Endothelial cell (in vitro differentiated cells): ENCODE results near the gene ZC3H12D. TPM values are rescaled to one million over a fixed set of nuclear protein-coding genes. Genes with fewer than 3 reads are reported as not detected.

Experiments
- DNase-seq: peaks from one replicate; pipeline ENCODE4 v3.0.0; 2021; ENCODE audit warnings: low spot score
- H3K27ac Mint-ChIP-seq: one replicate; pipeline ENCODE4 v1.8.0; 2021; ENCODE audit warnings: mixed read lengths, inconsistent platforms; ENCODE audit not compliant: unreplicated experiment
- H3K27me3 Mint-ChIP-seq: one replicate; pipeline ENCODE4 v1.8.0; 2021; ENCODE audit warnings: mild to moderate bottlenecking, moderate library complexity, mixed read lengths, inconsistent platforms; ENCODE audit not compliant: unreplicated experiment
- H3K36me3 Mint-ChIP-seq: one replicate; pipeline ENCODE4 v1.8.0; 2021; ENCODE audit warnings: mild to moderate bottlenecking, low read depth, mixed read lengths, inconsistent platforms; ENCODE audit not compliant: unreplicated experiment
- H3K4me1 Mint-ChIP-seq: one replicate; pipeline ENCODE4 v1.8.0; 2021; ENCODE audit warnings: mild to moderate bottlenecking, mixed read lengths, inconsistent platforms; ENCODE audit not compliant: unreplicated experiment
- H3K4me3 Mint-ChIP-seq: one replicate; pipeline ENCODE4 v1.8.0; 2021; ENCODE audit warnings: mild to moderate bottlenecking, mixed read lengths, inconsistent platforms; ENCODE audit not compliant: unreplicated experiment
- H3K9me3 Mint-ChIP-seq: one replicate; pipeline ENCODE4 v1.8.0; 2021; ENCODE audit warnings: mixed read lengths, inconsistent platforms; ENCODE audit not compliant: unreplicated experiment
- total RNA-seq: library from RNA; stranded (reverse); fragmentation: NEBNext Ultra II Directional; extraction: Animal tissue kit (Norgen Biotek cat#: 25700); gene quantifications from one replicate; pipeline ENCODE4 v1.2.1, GENCODE V29; 2021; ENCODE audit not compliant: unreplicated experiment
- TF ChIP-seq, protein P1 (sequence below): fragments of 200-600 bp; sonication (generic); IDR thresholded peaks from one replicate; pipeline ENCODE4 v1.5.0; 2021; ENCODE audit warnings: antibody characterized with exemption; ENCODE audit not compliant: unreplicated experiment

The ZC3H12D gene
- total RNA-seq, 1 donor from 2014 or later, result 0.72 TPM

DNA sequence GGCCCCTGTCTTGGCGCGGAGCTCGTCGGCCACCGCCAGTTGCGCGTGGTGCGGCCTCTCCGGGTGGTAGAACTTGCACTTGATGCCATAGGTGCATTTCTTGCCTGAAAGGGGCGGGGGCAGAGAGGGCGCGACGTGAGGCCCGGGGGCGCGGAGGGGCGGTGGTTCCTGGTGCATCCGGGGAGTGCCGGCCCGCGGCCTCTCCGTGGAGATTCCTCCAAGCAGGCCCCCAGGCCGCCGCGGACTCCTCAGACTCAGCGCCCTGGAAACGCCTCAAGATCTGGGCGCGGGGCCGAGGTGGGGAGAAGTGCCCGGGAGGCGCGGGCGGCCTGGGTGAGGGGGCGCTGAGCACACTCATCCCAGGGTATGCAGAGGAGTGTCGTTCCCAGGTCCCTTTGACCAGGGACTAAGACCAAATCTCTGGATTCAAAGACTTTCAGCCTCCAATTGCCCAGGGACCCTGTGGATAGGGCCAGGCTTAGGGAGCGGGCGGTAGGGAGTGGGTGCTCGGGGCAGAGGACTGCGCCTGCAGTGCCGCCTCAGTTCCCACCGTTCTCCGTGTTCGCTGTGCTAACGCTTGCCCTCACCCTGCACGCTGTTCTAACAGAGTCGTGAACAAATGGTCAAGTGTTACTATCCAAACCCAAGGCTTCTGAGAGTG lies 33.3 kb downstream of the ZC3H12D start:
- H3K4me1 Mint-ChIP-seq, result no peaks in the 10 kb centered on the region
- DNase-seq, result no peak
- H3K9me3 Mint-ChIP-seq, result no peaks in the 10 kb centered on the region
- peaks cover 5% of the 10 kb centered on the region for H3K36me3 Mint-ChIP-seq
- no peak overlapping the region for H3K4me3 Mint-ChIP-seq
- no peak overlapping the region for H3K27ac Mint-ChIP-seq
- H3K27me3 Mint-ChIP-seq, result peaks cover 10% of the 10 kb centered on the region
- TF ChIP-seq, protein P1, sequence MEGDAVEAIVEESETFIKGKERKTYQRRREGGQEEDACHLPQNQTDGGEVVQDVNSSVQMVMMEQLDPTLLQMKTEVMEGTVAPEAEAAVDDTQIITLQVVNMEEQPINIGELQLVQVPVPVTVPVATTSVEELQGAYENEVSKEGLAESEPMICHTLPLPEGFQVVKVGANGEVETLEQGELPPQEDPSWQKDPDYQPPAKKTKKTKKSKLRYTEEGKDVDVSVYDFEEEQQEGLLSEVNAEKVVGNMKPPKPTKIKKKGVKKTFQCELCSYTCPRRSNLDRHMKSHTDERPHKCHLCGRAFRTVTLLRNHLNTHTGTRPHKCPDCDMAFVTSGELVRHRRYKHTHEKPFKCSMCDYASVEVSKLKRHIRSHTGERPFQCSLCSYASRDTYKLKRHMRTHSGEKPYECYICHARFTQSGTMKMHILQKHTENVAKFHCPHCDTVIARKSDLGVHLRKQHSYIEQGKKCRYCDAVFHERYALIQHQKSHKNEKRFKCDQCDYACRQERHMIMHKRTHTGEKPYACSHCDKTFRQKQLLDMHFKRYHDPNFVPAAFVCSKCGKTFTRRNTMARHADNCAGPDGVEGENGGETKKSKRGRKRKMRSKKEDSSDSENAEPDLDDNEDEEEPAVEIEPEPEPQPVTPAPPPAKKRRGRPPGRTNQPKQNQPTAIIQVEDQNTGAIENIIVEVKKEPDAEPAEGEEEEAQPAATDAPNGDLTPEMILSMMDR, result no peak

DNA sequence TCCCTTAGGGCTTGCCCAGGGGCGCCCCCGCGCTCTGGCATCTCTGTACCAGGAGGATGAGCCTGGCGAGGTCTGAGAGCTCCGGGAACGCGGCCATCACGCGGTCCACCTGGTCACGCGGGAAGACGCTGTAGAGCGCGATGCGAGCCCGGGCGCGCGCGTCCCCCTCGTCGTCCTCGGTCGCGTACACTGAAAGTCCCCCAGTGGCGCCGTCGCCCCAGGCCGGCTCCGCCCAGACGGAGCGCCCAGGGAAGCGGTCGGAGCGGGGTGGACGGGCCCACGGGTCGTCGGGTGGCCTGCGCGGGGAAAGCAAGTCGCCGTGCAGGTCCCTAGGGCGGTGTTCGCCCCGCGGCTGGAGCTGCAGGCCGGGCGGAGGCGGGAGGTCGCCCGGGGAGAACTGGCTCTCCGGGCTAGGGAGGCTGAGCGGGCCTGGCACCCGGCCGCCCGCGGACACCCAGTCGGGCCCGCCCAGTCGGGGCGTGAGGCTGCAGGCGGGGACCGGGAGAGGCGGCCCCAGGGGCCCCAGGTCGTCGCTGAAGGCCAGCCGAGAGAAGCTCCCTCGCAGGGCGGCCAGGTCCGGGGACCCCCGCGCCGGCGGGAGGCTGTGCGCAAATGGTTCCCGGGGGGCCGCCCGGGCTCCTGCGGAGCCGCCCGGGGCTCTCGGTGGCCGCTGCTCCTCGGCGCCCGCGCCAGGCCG lies 34.0 kb downstream of the ZC3H12D start:
- H3K4me1 Mint-ChIP-seq, result no peaks in the 10 kb centered on the region
- H3K27ac Mint-ChIP-seq, result no peak overlapping the region
- H3K9me3 Mint-ChIP-seq, result no peaks in the 10 kb centered on the region
- TF ChIP-seq, protein P1, result no peak
- H3K36me3 Mint-ChIP-seq, result peaks cover 5% of the 10 kb centered on the region
- DNase-seq, result peak; percentile 16
- H3K4me3 Mint-ChIP-seq, result peak overlapping the region; percentile 59
- peaks cover 10% of the 10 kb centered on the region for H3K27me3 Mint-ChIP-seq

DNA sequence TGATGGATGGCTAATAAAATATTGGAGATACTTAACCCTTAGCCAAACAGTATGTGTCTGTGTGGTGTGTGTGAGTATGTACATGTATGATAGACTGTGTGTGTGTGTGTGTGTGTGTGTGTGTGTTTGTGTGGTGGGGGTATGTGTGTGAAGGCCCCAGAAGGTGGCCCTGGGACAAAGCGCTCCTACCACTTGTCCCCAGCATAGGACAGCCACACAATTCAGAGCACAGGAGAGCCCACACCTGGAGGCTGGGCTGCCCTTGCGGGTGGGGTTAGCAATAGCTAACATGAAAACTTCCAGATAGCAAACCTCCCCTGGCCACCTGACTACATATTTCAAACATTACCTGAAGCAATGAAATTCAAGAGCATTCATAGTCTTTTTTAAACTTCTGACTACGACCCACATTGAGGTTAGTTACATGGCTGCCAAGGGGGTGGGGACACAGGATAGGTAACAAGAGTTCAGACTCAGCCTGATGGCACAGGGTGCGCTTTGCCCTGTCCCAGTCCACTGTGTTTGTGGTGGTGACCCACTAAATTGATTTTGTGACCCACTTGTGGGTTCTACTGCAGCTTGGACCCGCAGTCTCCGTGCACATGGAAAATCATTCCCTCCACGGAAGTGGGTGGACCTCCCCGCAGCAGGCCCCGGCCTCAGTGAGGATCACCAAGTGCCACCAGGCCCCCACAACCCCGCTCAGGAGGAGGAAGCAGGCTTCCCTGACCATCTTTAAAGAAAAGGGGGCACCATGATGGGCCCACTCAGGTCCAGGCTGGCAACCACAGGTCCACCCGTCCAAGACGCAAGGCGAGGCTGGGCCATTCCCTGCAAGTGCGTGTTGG lies 34.8 kb downstream of the ZC3H12D start:
- Mint-ChIP-seq H3K9me3 (no peaks in the 10 kb centered on the region), H3K4me3 (peak overlapping the region; percentile 56), H3K27me3 (peaks cover 10% of the 10 kb centered on the region), H3K36me3 (peaks cover 5% of the 10 kb centered on the region), H3K27ac (no peak overlapping the region), H3K4me1 (no peaks in the 10 kb centered on the region)
- TF ChIP-seq, protein P1, result no peak
- no peak for DNase-seq

DNA sequence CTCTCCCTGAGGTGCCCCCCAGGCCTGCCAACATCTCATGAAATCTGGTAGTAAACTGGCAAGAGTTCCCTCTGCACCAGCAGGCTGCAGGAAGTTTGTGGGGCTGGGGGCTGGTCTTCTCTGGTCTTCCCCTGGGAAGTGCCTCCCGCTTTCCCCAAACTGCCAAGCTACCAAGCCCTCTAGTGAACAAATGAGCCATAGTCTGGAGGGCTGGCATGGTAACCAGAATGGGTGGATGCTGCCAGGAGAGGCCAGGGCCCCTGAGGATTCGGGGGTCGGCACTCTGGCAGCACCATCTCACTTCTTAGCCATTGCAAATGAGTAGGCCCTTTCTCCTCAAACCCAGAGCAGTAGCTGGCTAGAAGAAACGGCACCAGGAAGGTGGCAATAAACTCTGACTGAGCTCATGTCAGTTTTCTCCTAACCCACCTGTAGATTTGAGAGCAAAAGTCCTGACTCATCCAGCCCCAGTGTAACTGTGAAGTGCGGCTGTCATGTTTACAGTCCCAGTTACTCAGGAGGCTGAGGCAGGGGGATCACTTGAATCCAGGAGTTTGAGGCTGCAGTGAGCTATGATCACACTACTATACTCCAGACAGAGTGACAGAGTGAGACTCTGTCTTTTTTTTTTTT lies 35.9 kb downstream of the ZC3H12D start:
- Mint-ChIP-seq H3K4me1 (peaks cover 5% of the 10 kb centered on the region), H3K36me3 (peaks cover 5% of the 10 kb centered on the region), H3K9me3 (no peaks in the 10 kb centered on the region), H3K27ac (no peak overlapping the region), H3K27me3 (peaks cover 13% of the 10 kb centered on the region), H3K4me3 (no peak overlapping the region)
- no peak for DNase-seq
- TF ChIP-seq, protein P1, result no peak
